Upper lobe of left lung (tissue), 6 donors: ENCODE data around the gene OR8D1. TPM values are rescaled to one million over a fixed set of nuclear protein-coding genes. Genes with fewer than 3 reads are reported as not detected.

Experiments
- ATAC-seq, 2 donors: fragments of 200-7000 bp; cut with Tn5 transposase; one replicate each; pipeline ENCODE4 v1.9.1; 2022; ENCODE audit warnings: mild to moderate bottlenecking in 2 of 2, moderate library complexity in 2 of 2; ENCODE audit not compliant: low FRiP score in 2 of 2
- DNase-seq, 2 donors: peaks; one replicate each; pipeline ENCODE4 v3.0.0-alpha.2; 2019 to 2020
- H3K27ac ChIP-seq, 4 donors: fragments of 200-600 bp; sonication (generic); one replicate each; pipeline ENCODE4 v1.5.1; 2016 to 2019
- H3K27me3 ChIP-seq, 4 donors: fragments of 200-600 bp; sonication (generic); one replicate each; pipeline ENCODE4 v1.5.1; 2017 to 2019
- H3K36me3 ChIP-seq, 4 donors: fragments of 200-600 bp; sonication (generic); one replicate each; pipeline ENCODE4 v1.5.1; 2016 to 2019
- H3K4me1 ChIP-seq, 4 donors: fragments of 200-600 bp; sonication (generic); one replicate each; pipeline ENCODE4 v1.5.1; 2018 to 2019
- H3K4me3 ChIP-seq, 4 donors: fragments of 200-600 bp; sonication (generic); one replicate each; pipeline ENCODE4 v1.5.1; 2017 to 2019; ENCODE audit warnings: mild to moderate bottlenecking in 2 of 4, moderate library complexity in 1 of 4
- H3K9me3 ChIP-seq, 4 donors: fragments of 200-600 bp; sonication (generic); one replicate each; pipeline ENCODE4 v1.5.1; 2018 to 2019
- EP300 ChIP-seq, 4 donors: sonication (generic); formaldehyde crosslinking; IDR thresholded peaks; one replicate each; pipeline ENCODE4 v1.5.1; 2017; ENCODE audit warnings: antibody characterized with exemption in 4 of 4, control low read depth in 2 of 4
- POLR2A ChIP-seq, 4 donors: fragments of 450-650 bp; IDR thresholded peaks; one replicate each; pipeline ENCODE4 v1.5.1; 2016 to 2017; ENCODE audit warnings: antibody characterized with exemption in 4 of 4, mild to moderate bottlenecking in 2 of 4
- POLR2AphosphoS5 ChIP-seq, 2 donors: sonication (generic); formaldehyde crosslinking; IDR thresholded peaks; one replicate each; pipeline ENCODE4 v1.5.1; 2017; ENCODE audit warnings: antibody characterized with exemption in 2 of 2
- WGBS, 2 donors: methylation state at CpG; one replicate each; pipeline ENCODE4 v1.1.5; 2017 to 2018; 5-methylcytosine and 5-hydroxymethylcytosine counted together
- total RNA-seq, 6 donors: library from RNA; depleted of rRNA in 4 of 6; stranded (reverse); fragments of >200 nt in 4 of 6; gene quantifications; one replicate each; pipeline versions ENCODE4 v1.1.0 to v1.2.1, GENCODE V29; 2016 to 2021
- TF ChIP-seq, protein P1 (sequence below), 6 experiments: fragments of 450-650 bp in 4 of 6; fragments of 200-600 bp in 2 of 6; sonication (generic) in 2 of 6; IDR thresholded peaks; one replicate each; pipeline ENCODE4 v1.5.1; 2016 to 2019; ENCODE audit warnings: antibody characterized with exemption in 6 of 6
- donor health status: DM: no; HTN: no; CAD: no; lungs with moderate emphysema.
- donor health status: DM: no; HTN: yes; CAD: no; lungs with severe emphysema.

Gene OR8D1
- not detected for total RNA-seq

DNA sequence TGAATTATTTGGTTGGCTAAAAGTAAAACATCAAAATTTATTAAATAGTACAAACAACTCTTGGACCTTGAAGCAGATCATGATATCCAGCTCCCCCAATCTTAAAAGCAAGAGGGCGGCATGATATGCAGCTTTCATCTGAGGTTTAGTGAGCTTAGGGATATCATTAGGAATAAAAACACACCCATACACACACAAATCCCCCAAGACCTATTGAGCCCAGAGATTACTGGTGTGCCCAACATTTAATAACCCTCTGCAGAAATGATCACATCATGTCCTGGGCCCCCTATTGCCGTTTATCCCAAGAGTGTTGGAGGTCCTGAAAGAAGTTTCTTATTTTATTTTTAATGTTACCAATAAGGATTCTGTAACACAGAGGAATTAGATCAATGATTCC is at the start of gene OR8D1:
Gene OR8D1 (minus strand): TSS at position 101 of the 400 bp plus-strand sequence. CDS start 3,183 bp downstream, outside the sequence.
- 79 to 84% methylated on average over 2 of the region's 2 CpGs for WGBS, 2 donors
- Histone ChIP-seq H3K4me1 (no peaks in the 10 kb centered on the region), H3K4me3 (no peak within 1 kb of the TSS), H3K27ac (no peak within 1 kb of the TSS), H3K9me3 (no peaks in the 10 kb centered on the region), H3K27me3 (no peaks in the 10 kb centered on the region), H3K36me3 (no peaks in the 10 kb centered on the region)
- no peak for TF ChIP-seq EP300 (IDR thresholded peaks at IDR 0.05)
- TF ChIP-seq POLR2AphosphoS5 (IDR thresholded peaks at IDR 0.05), result no peak
- TF ChIP-seq POLR2A (IDR thresholded peaks at IDR 0.05), result no peak
- TF ChIP-seq, protein P1, sequence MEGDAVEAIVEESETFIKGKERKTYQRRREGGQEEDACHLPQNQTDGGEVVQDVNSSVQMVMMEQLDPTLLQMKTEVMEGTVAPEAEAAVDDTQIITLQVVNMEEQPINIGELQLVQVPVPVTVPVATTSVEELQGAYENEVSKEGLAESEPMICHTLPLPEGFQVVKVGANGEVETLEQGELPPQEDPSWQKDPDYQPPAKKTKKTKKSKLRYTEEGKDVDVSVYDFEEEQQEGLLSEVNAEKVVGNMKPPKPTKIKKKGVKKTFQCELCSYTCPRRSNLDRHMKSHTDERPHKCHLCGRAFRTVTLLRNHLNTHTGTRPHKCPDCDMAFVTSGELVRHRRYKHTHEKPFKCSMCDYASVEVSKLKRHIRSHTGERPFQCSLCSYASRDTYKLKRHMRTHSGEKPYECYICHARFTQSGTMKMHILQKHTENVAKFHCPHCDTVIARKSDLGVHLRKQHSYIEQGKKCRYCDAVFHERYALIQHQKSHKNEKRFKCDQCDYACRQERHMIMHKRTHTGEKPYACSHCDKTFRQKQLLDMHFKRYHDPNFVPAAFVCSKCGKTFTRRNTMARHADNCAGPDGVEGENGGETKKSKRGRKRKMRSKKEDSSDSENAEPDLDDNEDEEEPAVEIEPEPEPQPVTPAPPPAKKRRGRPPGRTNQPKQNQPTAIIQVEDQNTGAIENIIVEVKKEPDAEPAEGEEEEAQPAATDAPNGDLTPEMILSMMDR (IDR thresholded peaks at IDR 0.05), result no peak
- no peak for ATAC-seq
- DNase-seq, result no peak

DNA sequence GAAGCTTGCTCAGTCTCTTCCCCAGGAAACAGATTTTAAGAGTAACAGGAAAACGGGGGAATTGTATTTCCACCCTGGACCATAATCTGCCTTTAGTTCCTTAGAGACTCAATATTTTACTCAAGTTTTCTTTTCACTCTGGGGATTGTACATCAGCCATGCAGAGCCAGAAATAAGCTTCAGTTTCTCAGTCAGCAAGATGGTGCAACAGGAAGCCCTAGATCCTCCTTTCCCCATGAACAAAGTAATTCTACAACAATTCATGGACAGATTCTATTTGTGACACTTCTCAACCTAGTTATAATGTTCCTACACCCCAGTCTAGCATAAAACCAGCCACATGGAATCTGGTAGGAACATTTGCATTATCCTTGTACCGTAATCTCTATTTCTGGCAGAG is 45.8 kb upstream of the OR8D1 start:
- 25 to 29% methylated on average over 2 of the region's 2 CpGs for WGBS, 2 donors
- ATAC-seq, result no peak
- Histone ChIP-seq H3K36me3 (no peaks in the 10 kb centered on the region), H3K9me3 (no peaks in the 10 kb centered on the region), H3K4me3 (no peak overlapping the region), H3K4me1 (no peaks in the 10 kb centered on the region), H3K27me3 (no peaks in the 10 kb centered on the region), H3K27ac (no peak overlapping the region)
- no peak for DNase-seq
- no peak for TF ChIP-seq EP300 (IDR thresholded peaks at IDR 0.05)
- no peak for TF ChIP-seq POLR2AphosphoS5 (IDR thresholded peaks at IDR 0.05)
- TF ChIP-seq POLR2A (IDR thresholded peaks at IDR 0.05), result no peak
- TF ChIP-seq, protein P1 (IDR thresholded peaks at IDR 0.05), result no peak

DNA sequence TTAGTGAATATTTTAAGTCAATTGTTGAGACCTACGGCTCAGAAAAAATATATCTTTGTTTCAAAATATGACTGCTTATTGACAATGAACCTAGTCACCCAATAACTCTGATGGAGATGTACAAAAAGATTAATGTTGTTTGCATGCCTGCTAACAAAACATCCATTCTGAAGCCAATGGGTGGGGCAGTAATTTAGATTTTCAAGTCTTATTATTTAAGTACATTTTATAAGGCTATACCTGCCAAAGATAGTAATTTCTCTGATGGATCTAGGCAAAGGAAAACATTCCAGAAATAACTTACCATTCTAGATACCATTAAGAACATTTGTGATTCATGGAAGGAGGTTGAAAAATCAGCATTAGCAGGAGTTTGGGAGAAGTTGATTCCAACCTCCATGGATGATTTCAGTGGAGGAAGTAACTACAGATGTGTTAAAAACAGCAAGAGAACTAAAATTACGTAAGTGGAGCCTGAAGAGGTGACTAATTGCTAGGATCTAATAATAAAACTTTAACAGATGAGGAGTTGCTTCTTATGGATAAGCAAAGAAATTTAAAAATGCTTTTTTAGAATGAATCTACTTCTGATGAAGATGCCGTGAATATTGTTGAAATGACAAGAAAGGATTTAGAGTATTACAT is 32.7 kb upstream of the OR8D1 start:
- 40 to 72% methylated on average over 3 of the region's 3 CpGs for WGBS, 2 donors
- H3K4me3 ChIP-seq, result no peak overlapping the region
- peaks cover 0 to 5% (median 0%) of the 10 kb centered on the region in 4 donors for H3K9me3 ChIP-seq
- H3K27ac ChIP-seq, result no peak overlapping the region
- DNase-seq (no peak), ATAC-seq (no peak)
- H3K27me3 ChIP-seq, result no peaks in the 10 kb centered on the region
- no peaks in the 10 kb centered on the region for H3K36me3 ChIP-seq
- no peaks in the 10 kb centered on the region for H3K4me1 ChIP-seq
- TF ChIP-seq EP300 (IDR thresholded peaks at IDR 0.05), result no peak
- TF ChIP-seq POLR2A (IDR thresholded peaks at IDR 0.05), result no peak
- TF ChIP-seq POLR2AphosphoS5 (IDR thresholded peaks at IDR 0.05), result no peak
- TF ChIP-seq, protein P1 (IDR thresholded peaks at IDR 0.05), result no peak

DNA sequence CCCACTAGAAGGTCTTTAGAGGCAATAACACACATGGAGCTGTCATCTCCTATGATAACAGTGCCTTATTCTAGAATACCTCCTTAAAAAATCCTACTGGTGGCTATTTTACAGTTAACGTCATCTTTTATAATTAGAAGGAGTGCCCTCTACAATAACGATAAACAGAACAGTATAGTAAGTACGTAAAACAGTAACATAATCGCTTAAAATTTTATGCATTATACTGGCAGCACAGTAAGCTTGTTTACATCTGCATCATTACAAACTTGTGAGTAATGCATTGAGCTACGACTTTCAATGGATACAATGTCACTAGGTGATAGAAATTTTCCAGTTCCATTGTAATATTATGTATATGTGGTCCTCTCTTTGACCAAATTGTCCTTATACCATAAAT is 30.6 kb upstream of the OR8D1 start:
- peaks cover 0 to 4% (median 0%) of the 10 kb centered on the region in 4 donors for H3K9me3 ChIP-seq
- DNase-seq, result no peak
- H3K4me3 ChIP-seq, result no peak overlapping the region
- no peaks in the 10 kb centered on the region for H3K27me3 ChIP-seq
- H3K27ac ChIP-seq, result no peak overlapping the region
- no peaks in the 10 kb centered on the region for H3K36me3 ChIP-seq
- no peak for ATAC-seq
- TF ChIP-seq EP300 (IDR thresholded peaks at IDR 0.05) (no peak), POLR2A (IDR thresholded peaks at IDR 0.05) (no peak), POLR2AphosphoS5 (IDR thresholded peaks at IDR 0.05) (no peak)
- TF ChIP-seq, protein P1 (IDR thresholded peaks at IDR 0.05), result no peak
- no peaks in the 10 kb centered on the region for H3K4me1 ChIP-seq
- WGBS, 2 donors, result 84% methylated on average over 5 of the region's 5 CpGs

DNA sequence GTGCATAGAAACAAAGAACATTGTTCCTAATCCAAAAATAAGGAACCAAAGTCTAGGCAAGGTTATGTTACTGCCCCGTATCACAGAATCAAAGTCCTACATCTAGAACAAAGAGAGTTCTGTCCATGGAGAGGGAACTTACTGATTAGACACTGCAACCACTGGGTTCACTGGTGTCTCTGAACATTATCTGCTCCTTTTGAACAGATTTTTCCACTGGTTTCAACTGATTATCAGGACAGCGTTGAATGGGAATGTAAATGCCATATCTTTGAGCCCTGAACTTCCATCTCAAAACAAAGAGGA is 26.3 kb upstream of the OR8D1 start:
- no peaks in the 10 kb centered on the region for H3K9me3 ChIP-seq
- no peak for TF ChIP-seq POLR2A (IDR thresholded peaks at IDR 0.05)
- no peaks in the 10 kb centered on the region for H3K4me1 ChIP-seq
- no peak overlapping the region for H3K4me3 ChIP-seq
- no peak for DNase-seq
- no peaks in the 10 kb centered on the region for H3K27me3 ChIP-seq
- WGBS, 2 donors, result 79 to 91% methylated on average over 2 of the region's 2 CpGs
- no peak for ATAC-seq
- H3K27ac ChIP-seq, result no peak overlapping the region
- H3K36me3 ChIP-seq, result no peaks in the 10 kb centered on the region
